Fibroblast of skin of left biceps (primary cell): ENCODE results near the gene ZNF230.

Experiments used
- DNase-seq, 2 experiments: peaks; one replicate each; pipeline ENCODE4 v3.0.0-alpha.2; 2013; ENCODE audit warnings: low read depth in 2 of 2

Gene ZNF230

GRCh38 chr19:44002566-44003460, at the start of gene ZNF230:
TSS of gene ZNF230 (plus strand) at chr19:44002957. CDS start at chr19:44007079, 4,122 bp downstream.
- DNase-seq: peak; percentile 84 to 86

DNA sequence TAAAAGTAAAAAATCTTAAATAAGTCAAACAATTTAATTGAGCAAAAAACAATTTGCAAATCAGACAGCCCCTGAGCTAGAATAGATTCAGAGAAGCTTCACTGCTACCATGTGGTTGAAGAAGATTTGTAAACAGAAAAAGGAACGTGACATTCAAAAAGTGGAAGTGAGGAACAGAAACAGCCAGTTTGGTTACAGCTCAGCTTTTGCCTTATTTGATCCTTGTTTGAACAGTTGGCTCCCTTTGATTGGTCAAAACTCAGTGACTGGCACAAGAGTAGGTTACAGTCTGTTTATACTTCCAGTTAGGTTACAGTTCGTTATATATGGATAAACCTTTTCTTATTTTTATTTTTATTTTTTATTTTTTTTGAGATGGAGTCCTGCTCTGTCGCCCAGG, 45.9 kb upstream of the ZNF230 start:
- no peak for DNase-seq

DNA sequence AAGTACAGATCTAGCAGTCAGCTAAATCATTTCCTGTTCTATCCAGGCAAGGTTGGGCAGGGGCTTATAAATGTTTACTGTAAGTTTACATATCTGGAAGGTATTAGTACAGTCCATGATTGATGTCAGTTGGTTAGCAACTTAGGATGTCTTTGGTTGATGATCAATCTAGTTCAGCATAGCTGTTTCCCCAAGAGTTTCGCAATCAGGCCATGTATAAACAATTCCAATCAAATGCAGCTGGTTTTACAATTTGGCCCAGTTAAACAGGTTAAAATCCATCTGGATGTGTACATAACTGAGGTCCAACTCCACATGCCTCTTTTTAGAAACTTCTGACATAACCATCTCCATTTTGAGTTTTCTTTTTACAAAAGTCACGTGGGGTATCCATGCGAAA, 44.9 kb upstream of the ZNF230 start:
- peak; percentile 81 to 85 for DNase-seq

- DNase-seq: no peak
These were observed 42.3 kb upstream of the ZNF230 start for GRCh38 chr19:43960411-43960810.

- DNase-seq: no peak
These were observed 36.6 kb upstream of the ZNF230 start for GRCh38 chr19:43966079-43966694.

- no peak for DNase-seq
These were observed 26.0 kb upstream of the ZNF230 start for GRCh38 chr19:43976732-43977131.

DNA sequence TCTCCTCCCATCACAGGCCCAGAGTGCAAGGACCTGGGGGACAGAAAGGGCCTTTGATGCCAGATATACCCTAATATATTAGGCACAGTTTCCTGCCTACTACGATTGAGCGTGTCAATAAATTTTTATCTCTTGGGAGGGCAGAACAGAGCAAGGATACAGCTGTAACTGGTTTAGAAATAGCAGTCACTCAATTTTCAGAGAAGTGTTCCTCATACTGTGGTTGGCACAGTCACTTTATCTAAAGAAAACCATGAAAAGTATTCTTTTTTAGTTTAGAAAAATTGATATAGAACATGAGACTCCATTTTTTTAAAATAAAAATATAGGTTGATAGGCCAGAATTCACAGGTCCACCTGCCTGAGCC, 19.2 kb upstream of the ZNF230 start:
- DNase-seq: no peak

DNA sequence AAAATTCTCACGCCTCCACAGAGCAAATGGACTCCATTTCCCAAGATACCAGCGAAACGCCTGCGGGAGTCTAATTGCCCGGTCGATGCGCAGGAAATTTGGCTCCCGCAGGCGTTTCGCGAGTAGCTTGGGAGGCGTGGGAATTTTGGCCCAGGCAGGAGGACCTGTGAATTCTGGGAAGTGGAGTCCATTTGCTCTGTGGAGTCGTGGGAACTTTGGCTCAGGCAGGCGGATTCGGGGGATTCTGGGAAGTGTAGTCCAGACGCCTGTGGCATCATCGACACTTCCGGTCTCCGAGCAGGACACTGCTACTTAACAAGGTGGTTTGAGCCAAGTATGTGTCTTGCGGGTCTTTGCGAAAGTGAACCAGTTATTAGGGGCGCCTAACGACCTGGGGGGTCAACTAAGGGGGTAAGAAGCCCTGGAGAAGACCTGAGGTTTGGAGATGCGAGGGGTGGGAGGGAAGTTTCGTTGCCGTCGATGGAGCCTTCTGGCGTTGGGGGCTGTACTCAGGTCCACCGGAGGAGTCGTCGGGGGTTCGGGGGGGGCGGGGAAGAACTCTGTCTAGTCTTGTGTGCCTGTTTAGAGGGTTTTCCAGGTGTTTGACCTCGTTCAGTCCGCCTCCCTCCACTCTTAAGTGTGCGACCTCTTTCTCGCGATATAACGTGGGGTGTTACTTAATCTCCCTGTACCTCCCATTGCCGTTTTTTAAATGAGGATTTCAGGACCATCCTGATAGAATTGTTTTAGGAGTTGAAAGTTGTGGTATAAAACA, 18.7 kb upstream of the ZNF230 start, which contains the start of gene ZNF155:
ZNF155 (plus strand) TSS at position 277 of the 775 bp plus-strand sequence. CDS start 4,356 bp downstream, outside the sequence.
- peak; percentile 93 to 94 for DNase-seq

- no peak for DNase-seq
These were observed 18.1 kb upstream of the ZNF230 start for GRCh38 chr19:43984687-43985000.

- DNase-seq: no peak
These were observed 5.0 kb upstream of the ZNF230 start for GRCh38 chr19:43997631-43998290.

DNA sequence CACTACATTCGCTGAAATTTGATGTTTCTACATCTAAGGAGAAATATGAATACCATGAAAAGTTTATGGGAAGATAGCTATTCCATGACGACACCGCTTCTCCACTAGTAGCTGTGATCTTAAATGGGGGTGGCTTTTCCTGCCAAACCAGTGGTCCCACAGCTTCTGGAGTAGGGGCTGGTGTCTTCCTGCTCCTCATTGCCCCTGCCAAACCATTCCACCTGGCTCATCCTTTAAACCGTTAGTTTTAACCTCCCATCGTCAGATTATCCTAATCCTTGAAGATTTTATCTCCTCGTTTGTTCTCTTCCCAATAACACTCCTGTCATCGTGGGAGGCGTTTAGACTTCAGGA, 568 bp upstream of the ZNF230 start:
- DNase-seq: no peak

GRCh38 chr19:44003461-44004009, 778 bp downstream of the ZNF230 start:
- DNase-seq: no peak

GRCh38 chr19:44005973-44006372, 3.2 kb downstream of the ZNF230 start:
- DNase-seq: no peak

- no peak for DNase-seq
These were observed 4.7 kb downstream of the ZNF230 start for GRCh38 chr19:44007473-44007872.

- DNase-seq: no peak
These were observed 7.7 kb downstream of the ZNF230 start for GRCh38 chr19:44010468-44010867.

- DNase-seq: no peak
These were observed 16.7 kb downstream of the ZNF230 start for GRCh38 chr19:44019498-44019897.

DNA sequence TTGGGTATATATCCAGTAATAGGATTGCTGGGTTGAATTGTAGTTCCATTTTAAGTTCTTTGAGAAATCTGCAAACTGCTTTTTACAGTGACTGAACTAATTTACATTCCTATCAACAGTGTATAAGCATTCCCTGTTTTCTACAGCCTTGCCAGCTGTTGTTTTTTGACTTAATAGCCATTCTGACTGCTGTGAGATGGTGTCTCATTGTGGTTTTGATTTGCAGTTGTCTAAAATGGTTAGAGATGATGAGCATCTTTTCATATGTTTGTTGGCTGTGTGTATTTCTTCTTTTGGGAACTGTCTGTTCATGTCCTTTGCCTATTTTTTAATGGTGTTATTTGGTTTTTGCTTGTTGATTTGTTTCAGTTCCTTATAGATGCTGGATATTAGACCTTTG, 18.5 kb downstream of the ZNF230 start:
- no peak for DNase-seq

DNA sequence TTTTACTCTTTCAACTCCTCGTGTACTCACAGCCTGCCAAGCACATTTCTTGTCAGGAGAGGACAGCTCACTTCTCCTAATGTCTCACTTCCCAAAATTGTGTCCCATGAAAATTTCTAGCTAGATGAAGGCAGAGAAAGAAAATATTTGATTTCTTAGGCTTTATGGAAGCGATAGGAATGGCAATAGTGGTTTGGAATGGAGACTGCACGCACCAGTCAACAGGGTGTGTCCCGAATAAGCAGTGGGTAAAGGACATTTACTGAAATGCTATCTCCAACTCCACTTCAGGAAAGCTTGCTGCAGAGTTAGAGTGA, 22.1 kb downstream of the ZNF230 start:
- no peak for DNase-seq

DNA sequence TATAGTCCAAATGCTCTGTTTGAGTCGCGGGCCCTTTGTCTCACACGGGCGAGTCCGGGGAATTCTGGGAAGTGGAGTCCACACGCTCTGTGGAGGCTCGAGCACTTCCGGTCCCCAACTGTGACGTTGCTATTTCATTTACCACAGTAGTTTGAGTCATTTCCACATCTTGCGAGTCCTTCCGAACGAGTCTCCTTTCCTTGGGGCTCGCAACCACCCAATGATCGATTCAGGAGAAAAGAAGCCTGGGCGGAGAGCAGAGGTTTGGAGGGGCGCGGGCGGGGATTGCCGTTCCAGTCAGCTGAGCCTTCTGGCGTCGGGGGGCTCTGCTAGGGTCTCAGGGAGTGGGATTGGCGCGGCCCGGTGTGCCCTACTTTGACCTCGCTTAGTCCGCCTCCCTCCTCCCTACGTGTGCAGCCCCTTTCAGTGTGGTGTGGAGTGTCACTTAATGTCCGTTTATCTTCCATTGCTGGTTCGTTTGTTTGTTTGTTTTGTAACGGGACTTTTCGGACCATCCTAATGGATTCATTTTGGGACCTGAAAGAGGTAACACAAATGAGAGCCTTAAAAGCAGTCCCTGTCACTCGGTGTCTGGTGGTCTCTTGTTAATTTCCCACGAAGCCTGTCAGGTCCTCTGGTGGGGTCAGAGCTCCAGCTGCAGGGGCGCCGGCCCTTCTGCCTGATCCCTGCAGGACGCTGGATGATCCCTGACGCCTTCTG, 22.6 kb downstream of the ZNF230 start, which contains the start of gene ZNF222:
ZNF222 (plus strand) TSS at position 163 of the 720 bp plus-strand sequence; CDS start at position 221, 58 bp downstream.
- DNase-seq: peak; percentile 73 to 75

DNA sequence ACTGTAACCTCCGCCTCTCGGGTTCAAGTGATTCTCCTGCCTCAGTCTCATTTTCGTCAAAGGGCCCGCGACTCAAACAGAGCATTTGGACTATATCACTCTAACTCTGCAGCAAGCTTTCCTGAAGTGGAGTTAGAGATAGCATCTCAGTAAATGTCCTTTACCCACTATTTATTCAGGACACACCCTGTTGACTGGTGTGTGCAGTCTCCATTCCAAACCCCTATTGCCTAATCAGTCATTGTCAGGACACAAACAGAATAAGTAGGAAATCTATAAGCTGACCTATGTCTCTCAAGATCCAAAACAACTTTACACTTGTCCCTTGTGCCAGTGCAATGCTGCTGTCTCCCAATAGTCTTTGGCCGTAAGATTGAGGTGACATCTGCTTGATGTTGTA, 23.9 kb downstream of the ZNF230 start:
- no peak for DNase-seq

DNA sequence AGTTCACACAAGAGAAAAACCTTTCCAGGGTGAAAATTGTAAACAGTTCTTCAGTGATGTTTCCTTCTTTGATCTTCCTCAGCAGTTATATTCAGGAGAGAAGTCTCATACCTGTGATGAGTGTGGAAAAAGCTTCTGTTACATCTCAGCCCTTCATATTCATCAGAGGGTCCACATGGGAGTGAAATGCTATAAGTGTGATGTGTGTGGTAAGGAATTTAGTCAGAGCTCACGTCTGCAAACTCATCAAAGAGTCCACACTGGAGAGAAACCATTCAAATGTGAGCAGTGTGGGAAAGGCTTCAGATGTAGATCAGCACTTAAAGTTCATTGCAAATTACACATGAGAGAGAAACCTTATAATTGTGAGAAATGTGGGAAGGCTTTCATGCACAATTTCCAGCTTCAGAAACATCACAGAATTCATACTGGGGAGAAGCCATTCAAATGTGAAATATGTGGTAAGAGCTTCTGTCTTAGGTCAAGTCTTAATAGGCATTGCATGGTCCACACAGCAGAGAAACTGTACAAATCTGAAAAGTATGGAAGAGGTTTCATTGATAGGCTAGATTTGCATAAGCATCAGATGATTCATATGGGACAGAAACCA, 29.3 kb downstream of the ZNF230 start:
- DNase-seq: no peak
